ENCODE results near the gene NEB.

Gene NEB

GRCh38 chr2:151733771-151734672, at the start of gene NEB:
Gene NEB, minus strand, starts transcription at chr2:151734476. Its CDS starts 1,320 bp downstream, at chr2:151733156.
- no peak within 1 kb of the TSS for H3K27ac ChIP-seq
- no peak for DNase-seq (ENCODE audit: low read depth, low spot score)

GRCh38 chr2:151783133-151783520, 48.9 kb upstream of the NEB start:
- no peak overlapping the region for H3K27ac ChIP-seq
- no peak for DNase-seq (ENCODE audit: low read depth, low spot score)

- DNase-seq (ENCODE audit: low read depth, low spot score): no peak
- H3K27ac ChIP-seq: no peak overlapping the region
Observed at GRCh38 chr2:151782378-151783132, 48.3 kb upstream of the NEB start.

GRCh38 chr2:151781642-151782041, 47.4 kb upstream of the NEB start:
- no peak for DNase-seq (ENCODE audit: low read depth, low spot score)
- no peak overlapping the region for H3K27ac ChIP-seq

- no peak overlapping the region for H3K27ac ChIP-seq
- DNase-seq (ENCODE audit: low read depth, low spot score): no peak
Observed at GRCh38 chr2:151780938-151781337, 46.7 kb upstream of the NEB start.

GRCh38 chr2:151777935-151778334, 43.7 kb upstream of the NEB start:
- H3K27ac ChIP-seq: no peak overlapping the region
- no peak for DNase-seq (ENCODE audit: low read depth, low spot score)

GRCh38 chr2:151777487-151777886, 43.2 kb upstream of the NEB start:
- H3K27ac ChIP-seq: no peak overlapping the region
- DNase-seq (ENCODE audit: low read depth, low spot score): no peak

GRCh38 chr2:151776367-151776766, 42.1 kb upstream of the NEB start:
- DNase-seq (ENCODE audit: low read depth, low spot score): no peak
- no peak overlapping the region for H3K27ac ChIP-seq

- no peak for DNase-seq (ENCODE audit: low read depth, low spot score)
- H3K27ac ChIP-seq: no peak overlapping the region
Observed at GRCh38 chr2:151775057-151775740, 40.9 kb upstream of the NEB start.

GRCh38 chr2:151774506-151774905, 40.2 kb upstream of the NEB start:
- DNase-seq (ENCODE audit: low read depth, low spot score): peak; percentile 12
- no peak overlapping the region for H3K27ac ChIP-seq

- no peak for DNase-seq (ENCODE audit: low read depth, low spot score)
- no peak overlapping the region for H3K27ac ChIP-seq
Observed at GRCh38 chr2:151771599-151772358, 37.5 kb upstream of the NEB start.

- no peak overlapping the region for H3K27ac ChIP-seq
- no peak for DNase-seq (ENCODE audit: low read depth, low spot score)
Observed at GRCh38 chr2:151770995-151771394, 36.7 kb upstream of the NEB start.

- H3K27ac ChIP-seq: no peak overlapping the region
- DNase-seq (ENCODE audit: low read depth, low spot score): no peak
Observed at GRCh38 chr2:151769606-151770005, 35.3 kb upstream of the NEB start.

GRCh38 chr2:151767536-151767935, 33.3 kb upstream of the NEB start:
- DNase-seq (ENCODE audit: low read depth, low spot score): no peak
- H3K27ac ChIP-seq: no peak overlapping the region

- no peak for DNase-seq (ENCODE audit: low read depth, low spot score)
- no peak overlapping the region for H3K27ac ChIP-seq
Observed at GRCh38 chr2:151766437-151767153, 32.3 kb upstream of the NEB start.

GRCh38 chr2:151765760-151766410, 31.6 kb upstream of the NEB start:
- DNase-seq (ENCODE audit: low read depth, low spot score): no peak
- H3K27ac ChIP-seq: no peak overlapping the region

GRCh38 chr2:151762694-151763093, 28.4 kb upstream of the NEB start:
- DNase-seq (ENCODE audit: low read depth, low spot score): no peak
- H3K27ac ChIP-seq: no peak overlapping the region

- no peak overlapping the region for H3K27ac ChIP-seq
- DNase-seq (ENCODE audit: low read depth, low spot score): no peak
Observed at GRCh38 chr2:151761687-151762086, 27.4 kb upstream of the NEB start.

GRCh38 chr2:151761193-151761592, 26.9 kb upstream of the NEB start:
- no peak overlapping the region for H3K27ac ChIP-seq
- DNase-seq (ENCODE audit: low read depth, low spot score): no peak

Measured in epithelial cell of prostate (primary cell).